RWPE1 (cell line): ENCODE data around the gene IGFL1.
"Not testable (repeated sequence)": the region's sequence is repeated elsewhere in the genome, so short reads cannot be mapped to it uniquely, and the experiment has no call there.

Experiments used
- CTCF ChIA-PET: fragments of 350-600 bp; sonication (Branson Sonifier 250); formaldehyde crosslinking; extraction: SDS; loops from one replicate; lab custom pipeline; 2021; lab: Yijun Ruan, JAX
- POLR2A ChIA-PET: fragments of 400-600 bp; formaldehyde crosslinking; extraction: SDS; loops from one replicate; lab custom pipeline; 2020; ENCODE audit warnings: antibody characterized with exemption; ENCODE audit not compliant: low non-redundant PET; lab: Yijun Ruan, JAX
- DNase-seq: peaks from one replicate; pipeline ENCODE4 v3.0.0; 2012; ENCODE audit warnings: low spot score
- H3K27ac ChIP-seq: fragments of 450-650 bp; 2 replicates; pipeline ENCODE4 v1.5.1; 2017
- TF ChIP-seq, protein P1 (sequence below): fragments of 450-650 bp; conservative IDR thresholded peaks from 2 replicates; pipeline ENCODE4 v1.5.1; 2017; ENCODE audit warnings: low read depth, mild to moderate bottlenecking

The IGFL1 gene

DNA sequence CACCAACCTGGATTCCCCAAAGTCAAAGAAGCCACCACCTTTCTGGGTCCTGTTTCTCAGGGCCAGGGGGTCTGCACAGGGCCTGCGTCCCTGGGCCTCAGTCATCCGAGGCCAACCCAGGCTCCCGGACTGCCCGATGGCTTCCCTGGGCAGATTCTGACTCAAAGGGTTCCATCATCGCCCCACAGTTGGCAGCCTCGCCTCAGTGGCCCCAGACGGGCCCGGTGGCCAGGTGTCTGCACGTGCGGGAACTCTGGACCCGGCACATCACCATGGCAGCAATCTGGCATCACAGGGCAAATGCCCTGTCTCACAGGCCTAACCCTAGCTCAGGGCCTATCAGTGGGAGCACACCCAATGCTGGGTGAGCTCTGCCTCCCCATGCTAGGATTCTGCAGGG, 2.9 kb downstream of the IGFL1 start:
- TF ChIP-seq, protein P1, sequence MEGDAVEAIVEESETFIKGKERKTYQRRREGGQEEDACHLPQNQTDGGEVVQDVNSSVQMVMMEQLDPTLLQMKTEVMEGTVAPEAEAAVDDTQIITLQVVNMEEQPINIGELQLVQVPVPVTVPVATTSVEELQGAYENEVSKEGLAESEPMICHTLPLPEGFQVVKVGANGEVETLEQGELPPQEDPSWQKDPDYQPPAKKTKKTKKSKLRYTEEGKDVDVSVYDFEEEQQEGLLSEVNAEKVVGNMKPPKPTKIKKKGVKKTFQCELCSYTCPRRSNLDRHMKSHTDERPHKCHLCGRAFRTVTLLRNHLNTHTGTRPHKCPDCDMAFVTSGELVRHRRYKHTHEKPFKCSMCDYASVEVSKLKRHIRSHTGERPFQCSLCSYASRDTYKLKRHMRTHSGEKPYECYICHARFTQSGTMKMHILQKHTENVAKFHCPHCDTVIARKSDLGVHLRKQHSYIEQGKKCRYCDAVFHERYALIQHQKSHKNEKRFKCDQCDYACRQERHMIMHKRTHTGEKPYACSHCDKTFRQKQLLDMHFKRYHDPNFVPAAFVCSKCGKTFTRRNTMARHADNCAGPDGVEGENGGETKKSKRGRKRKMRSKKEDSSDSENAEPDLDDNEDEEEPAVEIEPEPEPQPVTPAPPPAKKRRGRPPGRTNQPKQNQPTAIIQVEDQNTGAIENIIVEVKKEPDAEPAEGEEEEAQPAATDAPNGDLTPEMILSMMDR = no peak
- POLR2A ChIA-PET = no interaction called here
- no peak for DNase-seq
- peak overlapping the region; percentile 66 for H3K27ac ChIP-seq
- CTCF ChIA-PET = no interaction called here

DNA sequence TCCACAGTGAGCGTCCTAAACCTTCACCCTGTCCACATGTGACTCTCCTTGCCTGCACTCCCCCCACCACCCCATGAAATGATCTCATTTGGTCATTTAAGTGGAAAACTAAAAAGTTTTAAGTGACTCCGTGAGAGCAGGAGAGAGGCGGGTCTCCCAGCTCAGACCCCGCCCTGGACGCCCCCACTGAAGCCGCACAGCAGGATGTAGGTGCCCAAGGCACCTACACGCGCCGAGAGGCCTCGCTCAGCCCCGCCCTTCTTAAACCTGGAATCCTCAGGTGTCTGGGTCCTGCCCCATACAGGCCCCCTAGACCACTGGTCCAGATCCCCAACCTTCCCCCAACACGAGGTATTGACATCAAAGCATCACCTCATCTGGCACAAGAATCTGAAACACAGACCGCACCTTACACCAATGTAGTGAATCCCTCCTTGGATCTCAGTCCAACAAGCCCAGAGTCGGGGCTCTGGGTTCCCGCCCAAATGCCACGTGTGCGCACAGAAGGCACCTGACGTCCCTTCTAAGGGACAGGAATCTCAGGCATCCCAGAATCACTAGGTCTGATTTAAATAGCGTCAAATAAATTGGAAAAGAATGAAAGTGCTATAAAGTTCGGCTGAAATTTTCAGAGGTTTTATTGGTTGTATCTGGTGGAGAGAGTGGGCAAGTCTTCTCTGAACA, 3.5 kb downstream of the IGFL1 start:
- CTCF ChIA-PET = no interaction called here

DNA sequence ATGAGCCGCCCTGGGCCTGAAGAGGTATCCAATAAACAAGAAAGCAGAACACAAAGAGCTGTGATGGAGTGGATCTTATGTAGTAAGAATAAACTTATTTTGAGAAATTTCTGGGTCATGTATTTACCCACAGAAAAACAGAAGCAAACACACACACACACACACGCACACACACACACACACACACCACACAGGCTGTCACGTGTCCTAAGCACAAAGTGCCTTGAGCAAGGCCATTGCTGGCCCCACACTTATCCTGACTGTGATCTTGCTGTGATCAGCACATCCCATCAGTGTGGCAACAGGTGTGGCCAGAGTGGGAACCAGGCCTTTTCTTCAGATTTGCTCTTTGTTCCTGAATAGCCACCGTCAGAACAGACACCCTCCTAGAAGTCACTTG, 4.3 kb downstream of the IGFL1 start:
- DNase-seq, H3K27ac ChIP-seq, CTCF ChIA-PET, POLR2A ChIA-PET: not testable (repeated sequence)

More for the DNA sequence above, 3.5 kb downstream of the IGFL1 start:
- no peak for DNase-seq
- TF ChIP-seq, protein P1 = no peak
- peak overlapping the region; percentile 66 for H3K27ac ChIP-seq
- POLR2A ChIA-PET = no interaction called here

GRCh38 chr19:46238141-46238540, 8.6 kb downstream of the IGFL1 start:
- H3K27ac ChIP-seq, CTCF ChIA-PET, DNase-seq, POLR2A ChIA-PET: not testable (repeated sequence)

DNA sequence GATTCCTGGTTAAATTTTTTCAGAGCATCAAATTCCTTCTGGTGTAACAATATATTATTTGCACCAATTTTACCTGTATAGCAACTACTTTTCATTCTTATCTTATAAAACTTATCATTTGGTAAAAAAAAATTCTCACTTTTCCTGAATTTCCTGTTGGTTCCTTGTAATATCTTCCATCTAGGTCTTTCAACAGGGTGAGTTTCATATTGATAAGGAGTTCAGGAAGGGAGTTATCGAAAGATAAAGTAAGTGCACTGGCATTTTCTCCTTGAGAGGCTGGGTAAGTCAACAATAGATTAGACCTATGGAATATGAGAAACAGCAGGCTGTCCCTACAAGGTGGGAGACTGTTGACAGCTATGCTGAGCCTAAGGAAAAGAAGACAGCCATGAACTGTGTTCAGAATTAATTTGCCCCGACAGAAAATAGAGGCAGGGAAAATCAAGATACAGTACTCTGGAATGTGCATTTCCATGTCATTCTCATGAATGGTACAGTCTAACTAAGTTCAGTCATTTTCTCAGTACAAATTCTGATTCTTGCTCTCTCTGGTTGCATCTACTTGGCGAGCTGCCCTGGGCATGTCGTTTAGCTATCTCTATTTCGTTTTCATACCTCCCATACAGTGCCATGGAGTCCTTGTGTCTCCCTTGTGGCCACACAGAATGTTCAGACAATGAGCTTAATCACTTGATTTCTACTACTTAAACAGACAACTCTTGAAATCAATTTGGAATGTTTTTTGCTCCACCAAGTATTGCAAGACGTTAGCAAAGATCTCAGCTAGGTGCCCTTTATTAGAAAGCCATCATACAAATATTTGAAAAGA, 9.9 kb downstream of the IGFL1 start:
- POLR2A ChIA-PET = no interaction called here
- DNase-seq = no peak
- TF ChIP-seq, protein P1 = no peak
- no peak overlapping the region for H3K27ac ChIP-seq
- CTCF ChIA-PET = interaction anchor here (1.0 kb wide), 1 partner anchor 13 kb away, joined by 3 read pairs; no protein-coding TSS in a partner anchor

- TF ChIP-seq, protein P1 = no peak
- POLR2A ChIA-PET = no interaction called here
- no peak for DNase-seq
- no peak overlapping the region for H3K27ac ChIP-seq
- CTCF ChIA-PET = interaction anchor here (1.0 kb wide), 1 partner anchor 14 kb away, joined by 3 read pairs; no protein-coding TSS in a partner anchor
Measured at GRCh38 chr19:46240693-46241092, 11.2 kb downstream of the IGFL1 start.

GRCh38 chr19:46241626-46242025, 12.1 kb downstream of the IGFL1 start:
- no peak overlapping the region for H3K27ac ChIP-seq
- no peak for DNase-seq
- ChIA-PET CTCF (no interaction called here), POLR2A (no interaction called here)
- TF ChIP-seq, protein P1 = no peak

DNA sequence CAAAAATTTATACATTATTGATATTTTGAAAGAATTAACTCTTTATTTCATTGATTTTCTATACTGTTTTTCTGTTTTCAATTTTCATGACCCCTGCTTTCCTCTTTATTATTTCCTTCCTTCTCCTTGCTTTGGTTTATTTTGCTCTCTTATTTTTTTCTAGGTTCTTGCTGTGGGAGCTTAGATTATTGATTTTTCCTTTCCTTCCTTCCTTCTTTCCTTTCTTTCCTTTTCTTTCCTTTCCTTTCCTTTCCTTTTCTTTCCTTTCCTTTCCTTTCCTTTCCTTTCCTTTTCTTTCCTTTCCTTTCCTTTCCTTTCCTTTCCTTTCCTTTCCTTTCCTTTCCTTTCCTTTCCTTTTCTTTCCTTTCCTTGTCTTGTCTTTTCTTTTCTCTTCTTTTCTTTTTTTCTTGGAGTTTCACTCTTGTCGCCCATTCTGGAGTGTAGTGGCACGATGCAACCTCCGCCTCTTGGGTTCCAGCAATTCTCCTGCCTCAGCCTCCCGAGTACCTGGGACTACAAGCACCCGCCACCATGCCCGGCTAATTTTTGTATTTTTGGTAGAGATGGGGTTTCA, 13.6 kb downstream of the IGFL1 start:
- POLR2A ChIA-PET, DNase-seq, CTCF ChIA-PET, H3K27ac ChIP-seq: not testable (repeated sequence)
